ENCODE data around the gene HSD17B11. TPM values are rescaled to one million over a fixed set of nuclear protein-coding genes. Genes with fewer than 3 reads are reported as not detected.
"Not testable (repeated sequence)": the region's sequence is repeated elsewhere in the genome, so short reads cannot be mapped to it uniquely, and the experiment has no call there.

Gene HSD17B11
- total and polyA plus RNA-seq, 12 donors: 34.1 to 202 (median 96.1) TPM

DNA sequence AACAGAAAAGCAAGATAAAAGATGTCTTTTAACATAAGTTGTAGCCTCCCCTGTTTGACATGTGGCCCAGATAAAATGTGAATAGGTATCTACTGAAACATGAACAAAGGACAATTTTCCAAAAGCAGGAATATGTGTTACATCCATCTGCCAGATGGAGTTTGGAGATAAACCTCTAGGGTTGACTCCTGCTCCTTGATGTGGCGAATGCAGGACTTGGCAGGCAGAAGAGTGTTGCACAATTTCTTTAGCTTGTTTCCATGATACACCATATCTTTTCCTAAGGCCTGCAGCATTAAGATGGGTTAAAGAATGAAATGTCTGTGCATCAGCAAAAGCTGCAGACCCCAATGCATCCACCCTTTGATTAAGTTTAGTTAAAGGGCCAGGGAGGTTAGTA, 12.7 kb upstream of the HSD17B11 start:
- DNase-seq: peak in 1 of 7 donors; percentile 54

DNA sequence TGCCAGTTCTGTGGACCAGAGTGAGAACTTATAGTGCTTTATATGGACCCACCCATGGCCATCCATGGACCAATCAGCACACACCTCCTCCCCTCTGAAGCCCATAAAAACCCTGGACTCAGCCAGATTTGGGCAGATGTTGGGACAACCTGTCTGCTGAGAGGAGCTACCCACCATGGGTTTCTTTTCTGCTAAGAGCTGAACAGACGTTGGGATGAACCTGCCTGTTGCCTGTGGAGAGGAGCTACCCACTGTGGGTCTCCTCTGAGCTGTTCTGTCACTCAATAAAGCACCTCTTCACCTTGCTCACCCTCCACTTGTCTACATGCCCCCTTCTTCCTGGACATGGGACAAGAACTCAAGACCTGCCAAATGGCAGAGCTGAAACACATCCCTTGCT, 9.0 kb upstream of the HSD17B11 start:
- no peaks in the 10 kb centered on the region for H3K9me3 ChIP-seq (replicated peaks in 1 of 3)
- H3K27me3 ChIP-seq: no peaks in the 10 kb centered on the region
- 68 to 75% (median 74%) methylated on average over 1 of the region's 1 CpG for WGBS, 4 donors
- no peak overlapping the region for H3K27ac ChIP-seq
- intact Hi-C loops (cut with DNase I): no loop called here
- DNase-seq: no peak
- TF ChIP-seq, protein P1, sequence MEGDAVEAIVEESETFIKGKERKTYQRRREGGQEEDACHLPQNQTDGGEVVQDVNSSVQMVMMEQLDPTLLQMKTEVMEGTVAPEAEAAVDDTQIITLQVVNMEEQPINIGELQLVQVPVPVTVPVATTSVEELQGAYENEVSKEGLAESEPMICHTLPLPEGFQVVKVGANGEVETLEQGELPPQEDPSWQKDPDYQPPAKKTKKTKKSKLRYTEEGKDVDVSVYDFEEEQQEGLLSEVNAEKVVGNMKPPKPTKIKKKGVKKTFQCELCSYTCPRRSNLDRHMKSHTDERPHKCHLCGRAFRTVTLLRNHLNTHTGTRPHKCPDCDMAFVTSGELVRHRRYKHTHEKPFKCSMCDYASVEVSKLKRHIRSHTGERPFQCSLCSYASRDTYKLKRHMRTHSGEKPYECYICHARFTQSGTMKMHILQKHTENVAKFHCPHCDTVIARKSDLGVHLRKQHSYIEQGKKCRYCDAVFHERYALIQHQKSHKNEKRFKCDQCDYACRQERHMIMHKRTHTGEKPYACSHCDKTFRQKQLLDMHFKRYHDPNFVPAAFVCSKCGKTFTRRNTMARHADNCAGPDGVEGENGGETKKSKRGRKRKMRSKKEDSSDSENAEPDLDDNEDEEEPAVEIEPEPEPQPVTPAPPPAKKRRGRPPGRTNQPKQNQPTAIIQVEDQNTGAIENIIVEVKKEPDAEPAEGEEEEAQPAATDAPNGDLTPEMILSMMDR (IDR thresholded peaks at IDR 0.05): no peak
- TF ChIP-seq POLR2A (IDR thresholded peaks at IDR 0.05): no peak
- H3K4me1 ChIP-seq (replicated peaks in 1 of 2): no peaks in the 10 kb centered on the region
- no peaks in the 10 kb centered on the region for H3K36me3 ChIP-seq (replicated peaks in 1 of 2)
- no peak overlapping the region for H3K4me3 ChIP-seq

More for the DNA sequence above, 12.7 kb upstream of the HSD17B11 start:
- 27 to 37% (median 29%) methylated on average over 1 of the region's 1 CpG for WGBS, 4 donors
- H3K27ac ChIP-seq; H3K27me3 ChIP-seq; intact Hi-C loops (cut with DNase I); H3K4me1 ChIP-seq (replicated peaks in 1 of 2); H3K4me3 ChIP-seq; H3K36me3 ChIP-seq (replicated peaks in 1 of 2); H3K9me3 ChIP-seq (replicated peaks in 1 of 3): not testable (repeated sequence)
- TF ChIP-seq, protein P1 (IDR thresholded peaks at IDR 0.05): peak in 1 of 6 experiments; percentile 10

DNA sequence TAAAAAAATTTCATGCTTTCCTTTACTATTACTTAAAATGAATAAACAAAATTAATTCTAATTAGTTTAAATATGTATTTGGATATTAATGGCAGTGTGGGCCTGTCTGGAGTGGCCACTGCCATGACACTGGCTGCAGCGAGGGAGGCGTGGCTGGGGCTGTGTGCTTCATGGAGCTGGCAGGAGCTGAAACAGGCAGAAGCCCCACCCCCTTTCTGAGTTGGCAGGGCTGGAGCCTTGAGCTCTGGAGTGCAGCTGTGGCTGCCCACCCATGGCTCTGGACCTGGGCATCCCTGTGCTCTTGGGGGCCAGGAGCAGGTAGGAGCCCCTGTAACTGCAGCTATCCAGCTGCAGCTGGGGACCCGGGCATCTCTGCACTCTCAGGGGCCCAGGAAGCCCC, 8.2 kb upstream of the HSD17B11 start:
- TF ChIP-seq, protein P1 (IDR thresholded peaks at IDR 0.05): no peak
- TF ChIP-seq POLR2A (IDR thresholded peaks at IDR 0.05): no peak
- H3K9me3 ChIP-seq (replicated peaks in 1 of 3): no peaks in the 10 kb centered on the region
- no peak overlapping the region for H3K27ac ChIP-seq
- H3K27me3 ChIP-seq: no peaks in the 10 kb centered on the region
- no peaks in the 10 kb centered on the region for H3K36me3 ChIP-seq (replicated peaks in 1 of 2)
- 40 to 77% (median 63%) methylated on average over 2 to 3 of the region's 3 CpGs for WGBS, 4 donors
- DNase-seq: peak; percentile 62 to 87 (median 80)
- no peak overlapping the region for H3K4me3 ChIP-seq
- intact Hi-C loops (cut with DNase I): no loop called here
- H3K4me1 ChIP-seq (replicated peaks in 1 of 2): no peaks in the 10 kb centered on the region

GRCh38 chr4:87395851-87396250, 4.9 kb upstream of the HSD17B11 start:
- DNase-seq; intact Hi-C loops (cut with DNase I); H3K9me3 ChIP-seq (replicated peaks in 1 of 3); H3K4me1 ChIP-seq (replicated peaks in 1 of 2); H3K4me3 ChIP-seq; H3K36me3 ChIP-seq (replicated peaks in 1 of 2); H3K27me3 ChIP-seq; H3K27ac ChIP-seq: not testable (repeated sequence)
- WGBS, 4 donors: 84 to 93% (median 90%) methylated on average over 6 to 20 of the region's 20 CpGs; no CpG with 5 or more reads in 1 of the 4 donors

GRCh38 chr4:87395073-87395472, 4.1 kb upstream of the HSD17B11 start:
- H3K36me3 ChIP-seq (replicated peaks in 1 of 2); DNase-seq; intact Hi-C loops (cut with DNase I); H3K4me3 ChIP-seq; H3K27me3 ChIP-seq; H3K4me1 ChIP-seq (replicated peaks in 1 of 2); H3K9me3 ChIP-seq (replicated peaks in 1 of 3); H3K27ac ChIP-seq: not testable (repeated sequence)
- 86 to 92% (median 91%) methylated on average over 21 to 23 of the region's 23 CpGs for WGBS, 4 donors
